Natural killer cell (primary cell): ENCODE measurements around the gene NUP133. TPM values are rescaled to one million over a fixed set of nuclear protein-coding genes. Genes with fewer than 3 reads are reported as not detected.

ENCODE experiments used
- ATAC-seq, 3 donors: fragments of 150-1000 bp in 2 of 3; fragments of 200-7000 bp in 1 of 3; cut with Tn5 transposase; 1 replicate in 1 of 3; 2 replicates in 2 of 3; pipeline ENCODE4 v1.10.0; 2021; ENCODE audit warnings: mild to moderate bottlenecking in 2 of 3, moderate library complexity in 2 of 3
- DNase-seq, 2 donors: peaks; one replicate each; pipeline versions ENCODE4 v3.0.0 to v3.0.0-alpha.2; 2013 to 2021; ENCODE audit warnings: mixed read lengths in 1 of 2
- H3K27ac ChIP-seq: one replicate; pipeline ENCODE4 v1.5.1; 2013; ENCODE audit warnings: mild to moderate bottlenecking, low read length
- H3K27me3 ChIP-seq: one replicate; pipeline ENCODE4 v1.6.1; 2013; ENCODE audit warnings: low read length; ENCODE audit not compliant: control insufficient read depth, insufficient read depth
- H3K36me3 ChIP-seq: one replicate; pipeline ENCODE4 v1.6.1; 2013; ENCODE audit warnings: low read length; ENCODE audit not compliant: control insufficient read depth, insufficient read depth
- H3K4me1 ChIP-seq: one replicate; pipeline ENCODE4 v1.6.1; 2013; ENCODE audit warnings: low read length; ENCODE audit not compliant: control insufficient read depth, insufficient read depth
- H3K4me3 ChIP-seq: one replicate; pipeline ENCODE4 v1.5.1; 2013; ENCODE audit warnings: low read length
- H3K9me3 ChIP-seq: one replicate; pipeline ENCODE4 v1.6.1; 2013; ENCODE audit warnings: low read length; ENCODE audit not compliant: control insufficient read depth, insufficient read depth
- H3K27ac Mint-ChIP-seq, 2 donors: one replicate each; pipeline ENCODE4 v1.8.0; 2022; ENCODE audit warnings: mild to moderate bottlenecking in 2 of 2, mixed read lengths in 2 of 2, moderate library complexity in 1 of 2
- H3K27me3 Mint-ChIP-seq, 2 donors: one replicate each; pipeline ENCODE4 v1.8.0; 2022; ENCODE audit warnings: low read depth in 2 of 2, mixed read lengths in 2 of 2
- H3K36me3 Mint-ChIP-seq: one replicate; pipeline ENCODE4 v1.8.0; 2022; ENCODE audit warnings: mixed read lengths
- H3K4me1 Mint-ChIP-seq, 2 donors: one replicate each; pipeline ENCODE4 v1.8.0; 2022; ENCODE audit warnings: mixed read lengths in 2 of 2
- H3K4me3 Mint-ChIP-seq: one replicate; pipeline ENCODE4 v1.8.0; 2022; ENCODE audit warnings: mild to moderate bottlenecking, moderate library complexity, mixed read lengths
- H3K9me3 Mint-ChIP-seq, 2 donors: one replicate each; pipeline ENCODE4 v1.8.0; 2022; ENCODE audit warnings: mixed read lengths in 2 of 2
- CTCF ChIP-seq: fragments of 200-600 bp; IDR thresholded peaks from one replicate; pipeline ENCODE4 v1.8.0; 2022; ENCODE audit warnings: antibody characterized with exemption
- WGBS: methylation state at CpG from one replicate; pipeline ENCODE4 v1.1.7; 2013; ENCODE audit warnings: missing lambda C conversion rate; ENCODE audit not compliant: insufficient coverage; 5-methylcytosine and 5-hydroxymethylcytosine counted together
- intact Hi-C: fragments of 100-400 bp; cut with micrococcal nuclease; formaldehyde crosslinking; loops from one replicate; pipeline ENCODE4 v1.14.2; 2022
- total RNA-seq, 4 donors: library from RNA; stranded (reverse); fragments of 120-200 nt in 1 of 4; gene quantifications; one replicate each; pipeline versions ENCODE4 v1.2.3 to v1.2.4, GENCODE V29; 2013 to 2022

NUP133 gene
- total RNA-seq, 3 donors from 2014 or later (not counting 1 experiment from before 2014, with no cell fraction given) = 34.5 to 40.1 (median 38.4) TPM

- Mint-ChIP-seq H3K9me3 (no peaks in the 10 kb centered on the region), H3K27ac (no peak overlapping the region), H3K4me3 (no peak overlapping the region), H3K27me3 (peaks cover 50 to 61% of the 10 kb centered on the region in 2 donors), H3K4me1 (peaks cover 4 to 12% of the 10 kb centered on the region in 2 donors), H3K36me3 (no peaks in the 10 kb centered on the region)
- DNase-seq (no peak), ATAC-seq (no peak)
- H3K4me1 ChIP-seq = peaks cover 14% of the 10 kb centered on the region
- no peak overlapping the region for H3K4me3 ChIP-seq
- no peaks in the 10 kb centered on the region for H3K36me3 ChIP-seq
- WGBS = 32% methylated on average over 18 of the region's 18 CpGs
- no peaks in the 10 kb centered on the region for H3K9me3 ChIP-seq
- H3K27ac ChIP-seq = no peak overlapping the region
- TF ChIP-seq CTCF = no peak
- H3K27me3 ChIP-seq = peaks cover 20% of the 10 kb centered on the region
- intact Hi-C loops = no loop called here
These were observed 98.3 kb downstream of the NUP133 start for GRCh38 chr1:229409616-229410369.

- H3K9me3 Mint-ChIP-seq = no peaks in the 10 kb centered on the region
- H3K4me1 Mint-ChIP-seq = peaks cover 4 to 12% of the 10 kb centered on the region in 2 donors
- H3K27me3 Mint-ChIP-seq = peaks cover 57 to 61% of the 10 kb centered on the region in 2 donors
- peaks cover 14% of the 10 kb centered on the region for H3K4me1 ChIP-seq
- no peaks in the 10 kb centered on the region for H3K9me3 ChIP-seq
- H3K4me3 Mint-ChIP-seq = no peak overlapping the region
- DNase-seq (no peak), ATAC-seq (no peak)
- no peak overlapping the region for H3K27ac ChIP-seq
- H3K36me3 Mint-ChIP-seq = no peaks in the 10 kb centered on the region
- WGBS = 65% methylated on average over 7 of the region's 8 CpGs
- H3K36me3 ChIP-seq = no peaks in the 10 kb centered on the region
- H3K27me3 ChIP-seq = peaks cover 20% of the 10 kb centered on the region
- no peak for TF ChIP-seq CTCF
- no peak overlapping the region for H3K27ac Mint-ChIP-seq
- intact Hi-C loops = no loop called here
- no peak overlapping the region for H3K4me3 ChIP-seq
These were observed 99.6 kb downstream of the NUP133 start for GRCh38 chr1:229408458-229409037.

- no peak overlapping the region for H3K4me3 ChIP-seq
- peaks cover 14% of the 10 kb centered on the region for H3K4me1 ChIP-seq
- DNase-seq (peak in 1 of 2 donors; percentile 12), ATAC-seq (peak in 1 of 3 donors; percentile 48)
- Mint-ChIP-seq H3K4me3 (peak overlapping the region; percentile 59), H3K36me3 (no peaks in the 10 kb centered on the region), H3K27ac (no peak overlapping the region), H3K27me3 (peaks cover 50 to 65% of the 10 kb centered on the region in 2 donors), H3K4me1 (peaks cover 4 to 12% of the 10 kb centered on the region in 2 donors), H3K9me3 (no peaks in the 10 kb centered on the region)
- no peak overlapping the region for H3K27ac ChIP-seq
- no peaks in the 10 kb centered on the region for H3K36me3 ChIP-seq
- intact Hi-C loops = no loop called here
- WGBS = 6% methylated on average over 68 of the region's 68 CpGs
- H3K9me3 ChIP-seq = no peaks in the 10 kb centered on the region
- peaks cover 20% of the 10 kb centered on the region for H3K27me3 ChIP-seq
- TF ChIP-seq CTCF = no peak
These were observed 100.7 kb downstream of the NUP133 start for GRCh38 chr1:229407206-229408026.
